Jurkat, Clone E6-1 (cell line): ENCODE measurements around the gene HNRNPA0.

Experiments used
- DNase-seq: peaks from one replicate; pipeline ENCODE4 v3.0.0-alpha.2; 2011; ENCODE audit warnings: low read depth, low spot score
- H3K4me3 ChIP-seq: 2 replicates; pipeline ENCODE4 v1.5.1; 2011; ENCODE audit warnings: mild to moderate bottlenecking, low read length, control low read depth, moderate library complexity

Gene HNRNPA0

GRCh38 chr5:137758121-137758520, 4.0 kb upstream of the HNRNPA0 start:
- no peak overlapping the region for H3K4me3 ChIP-seq

GRCh38 chr5:137757634-137758033, 3.5 kb upstream of the HNRNPA0 start:
- DNase-seq: no peak
- H3K4me3 ChIP-seq: no peak overlapping the region

More at GRCh38 chr5:137758121-137758520, 4.0 kb upstream of the HNRNPA0 start:
- DNase-seq: no peak

GRCh38 chr5:137754961-137755762, 999 bp upstream of the HNRNPA0 start:
- no peak for DNase-seq
- H3K4me3 ChIP-seq: peak overlapping the region; percentile 96

- H3K4me3 ChIP-seq: peak overlapping the region; percentile 96
- DNase-seq: no peak
Measured at GRCh38 chr5:137753691-137754187, 424 bp downstream of the HNRNPA0 start.

GRCh38 chr5:137752905-137753690, 1.1 kb downstream of the HNRNPA0 start:
- no peak for DNase-seq
- peak overlapping the region; percentile 96 for H3K4me3 ChIP-seq

GRCh38 chr5:137751869-137752491, 2.2 kb downstream of the HNRNPA0 start:
- DNase-seq: peak; percentile 70
- peak overlapping the region; percentile 96 for H3K4me3 ChIP-seq

- no peak for DNase-seq
- H3K4me3 ChIP-seq: no peak overlapping the region
Measured at GRCh38 chr5:137750436-137750835, 3.7 kb downstream of the HNRNPA0 start.

GRCh38 chr5:137747848-137748247, 6.3 kb downstream of the HNRNPA0 start:
- no peak overlapping the region for H3K4me3 ChIP-seq
- DNase-seq: no peak

- DNase-seq: peak; percentile 73
- H3K4me3 ChIP-seq: no peak overlapping the region
Measured at GRCh38 chr5:137743031-137743640, 11.0 kb downstream of the HNRNPA0 start.

- DNase-seq: no peak
- H3K4me3 ChIP-seq: no peak overlapping the region
Measured at GRCh38 chr5:137741718-137742117, 12.4 kb downstream of the HNRNPA0 start.

GRCh38 chr5:137739737-137740136, 14.4 kb downstream of the HNRNPA0 start:
- no peak for DNase-seq
- no peak overlapping the region for H3K4me3 ChIP-seq

GRCh38 chr5:137738947-137739346, 15.2 kb downstream of the HNRNPA0 start:
- no peak for DNase-seq
- no peak overlapping the region for H3K4me3 ChIP-seq

GRCh38 chr5:137737349-137738131, 16.6 kb downstream of the HNRNPA0 start:
- peak overlapping the region; percentile 21 for H3K4me3 ChIP-seq
- peak; percentile 87 for DNase-seq

- no peak overlapping the region for H3K4me3 ChIP-seq
- DNase-seq: no peak
Measured at GRCh38 chr5:137736496-137736895, 17.7 kb downstream of the HNRNPA0 start.

- DNase-seq: peak; percentile 78
- peak within 1 kb of the TSS; percentile 41 for H3K4me3 ChIP-seq
Measured at GRCh38 chr5:137735555-137736284, 18.4 kb downstream of the HNRNPA0 start, which contains the start of gene KLHL3. TSS of gene KLHL3 (minus strand) at chr5:137736089. CDS start at chr5:137735646, 443 bp downstream.

- peak overlapping the region; percentile 41 for H3K4me3 ChIP-seq
- DNase-seq: no peak
Measured at GRCh38 chr5:137734962-137735554, 19.1 kb downstream of the HNRNPA0 start.

GRCh38 chr5:137734331-137734730, 19.8 kb downstream of the HNRNPA0 start:
- no peak for DNase-seq
- H3K4me3 ChIP-seq: no peak overlapping the region
